H1 (cell line): ENCODE measurements around the gene RAB40C. TPM values are rescaled to one million over a fixed set of nuclear protein-coding genes. Genes with fewer than 3 reads are reported as not detected.
A peak's percentile ranks its signal among the peaks of the same experiment; 100 is the strongest.

ENCODE experiments used
- KDM1A ChIP-seq: fragments of 200-600, 300-600 bp; sonication (generic); IDR thresholded peaks from 2 replicates; pipeline ENCODE4 v1.7.1; 2016; ENCODE audit warnings: mild to moderate bottlenecking, low read length, borderline replicate concordance
- SRF ChIP-seq: IDR thresholded peaks from 2 replicates; pipeline ENCODE4 v1.6.1; 2011; ENCODE audit warnings: mild to moderate bottlenecking, low read depth, low read length, moderate library complexity
- polyA plus RNA-seq, 7 experiments: library from polyadenylated mRNA; depleted of rRNA in 3 of 7; stranded (reverse) in 5 of 7; unstranded in 2 of 7; fragments of >200 nt in 5 of 7; fragments of 200-250 nt in 2 of 7; gene quantifications; 1 replicate in 5 of 7; 2 replicates in 1 of 7; 4 replicates in 1 of 7; pipeline versions ENCODE4 v1.2.1 to v1.2.3, GENCODE V29; 2011 to 2013; ENCODE audit warnings: missing spikeins in 2 of 7, mixed read lengths in 2 of 7
- total RNA-seq: library from RNA; stranded (reverse); fragmentation: NEBNext Ultra II Directional; extraction: Animal tissue kit (Norgen Biotek cat#: 25700); gene quantifications from 2 replicates; pipeline ENCODE4 v1.2.1, GENCODE V29; 2021

The RAB40C gene
- total and polyA plus RNA-seq, 2 of the 8 experiments (the other 6 are each of a cell fraction or from before 2014, with no cell fraction given): 13.9 to 15.6 TPM

GRCh38 chr16:641326-642188 lies 51.7 kb downstream of the RAB40C start, which contains the start of gene MCRIP2 (continued):
- TF ChIP-seq KDM1A (peak; percentile 11; the same call in 1 of the 2 replicates), SRF (0 out of 2 replicates have a peak, but pooled peaks have one; percentile 5)
